WTC11 (cell line): ENCODE measurements around the gene PHACTR2. TPM values are rescaled to one million over a fixed set of nuclear protein-coding genes. Genes with fewer than 3 reads are reported as not detected.

Experiments
- ATAC-seq: fragments of 200-7000 bp; cut with Tn5 transposase; 2 replicates; pipeline ENCODE4 v1.10.0; 2021; ENCODE audit warnings: mild to moderate bottlenecking, moderate library complexity
- CTCF ChIA-PET: fragments of 300-600 bp; sonication (Branson Sonifier 250); formaldehyde crosslinking; loops from one replicate; lab custom pipeline; 2021; ENCODE audit warnings: antibody characterized with exemption; lab: Charles Lee
- POLR2A ChIA-PET: fragments of 350-600 bp; sonication (Branson Sonifier 250); formaldehyde crosslinking; loops from one replicate; lab custom pipeline; 2021; ENCODE audit warnings: antibody characterized with exemption; lab: Charles Lee
- DNase-seq: peaks from one replicate; pipeline ENCODE4 v3.0.0; 2021; ENCODE audit warnings: low spot score
- H3K27ac Mint-ChIP-seq: 2 replicates; pipeline ENCODE4 v1.8.0; 2021; ENCODE audit warnings: mixed read lengths
- H3K27me3 Mint-ChIP-seq: 2 replicates; pipeline ENCODE4 v1.8.0; 2021; ENCODE audit warnings: low read depth, mild to moderate bottlenecking, moderate library complexity, mixed read lengths
- H3K36me3 Mint-ChIP-seq: 2 replicates; pipeline ENCODE4 v1.8.0; 2021; ENCODE audit warnings: mixed read lengths
- H3K4me1 Mint-ChIP-seq: 2 replicates; pipeline ENCODE4 v1.8.0; 2022; ENCODE audit warnings: mixed read lengths
- H3K4me3 Mint-ChIP-seq: 2 replicates; pipeline ENCODE4 v1.8.0; 2021; ENCODE audit warnings: mild to moderate bottlenecking, moderate library complexity, mixed read lengths
- H3K9me3 Mint-ChIP-seq: 2 replicates; pipeline ENCODE4 v1.8.0; 2021; ENCODE audit warnings: mixed read lengths
- CREM ChIP-seq: sonication (generic); formaldehyde crosslinking; IDR thresholded peaks from 2 replicates; pipeline ENCODE4 v1.8.1; 2022; ENCODE audit warnings: mild to moderate bottlenecking, missing genetic modification reagents, moderate library complexity
- ESRRA ChIP-seq: sonication (generic); formaldehyde crosslinking; IDR thresholded peaks from 2 replicates; pipeline ENCODE4 v1.8.1; 2022; ENCODE audit warnings: mild to moderate bottlenecking, missing genetic modification reagents, borderline replicate concordance
- NR3C1 ChIP-seq: sonication (generic); formaldehyde crosslinking; conservative IDR thresholded peaks from 2 replicates; pipeline ENCODE4 v1.8.1; 2023; ENCODE audit warnings: low read depth, mild to moderate bottlenecking, missing genetic modification reagents
- SMAD3 ChIP-seq: sonication (generic); formaldehyde crosslinking; IDR thresholded peaks from 2 replicates; pipeline ENCODE4 v1.8.0; 2022; ENCODE audit warnings: missing genetic modification reagents, mild to moderate bottlenecking, borderline replicate concordance
- SMAD4 ChIP-seq: sonication (generic); formaldehyde crosslinking; IDR thresholded peaks from 2 replicates; pipeline ENCODE4 v1.8.0; 2022; ENCODE audit warnings: mild to moderate bottlenecking, missing genetic modification reagents
- TCF7 ChIP-seq: sonication (generic); formaldehyde crosslinking; IDR thresholded peaks from 2 replicates; pipeline ENCODE4 v1.8.0; 2022; ENCODE audit warnings: mild to moderate bottlenecking, low read depth, missing genetic modification reagents, moderate library complexity
- ZNF138 ChIP-seq: sonication (generic); formaldehyde crosslinking; conservative IDR thresholded peaks from 2 replicates; pipeline ENCODE4 v1.8.1; 2022; ENCODE audit warnings: mild to moderate bottlenecking, moderate library complexity, missing genetic modification reagents
- ZNF219 ChIP-seq: sonication (generic); formaldehyde crosslinking; IDR thresholded peaks from 2 replicates; pipeline ENCODE4 v1.8.0; 2023; ENCODE audit warnings: missing genetic modification reagents, mild to moderate bottlenecking, borderline replicate concordance
- ZNF317 ChIP-seq: sonication (generic); formaldehyde crosslinking; IDR thresholded peaks from 2 replicates; pipeline ENCODE4 v1.8.1; 2023; ENCODE audit warnings: low read depth, mild to moderate bottlenecking, moderate library complexity, missing genetic modification reagents, borderline replicate concordance
- total RNA-seq: library from RNA; stranded (reverse); gene quantifications from 3 replicates; pipeline ENCODE4 v1.2.3, GENCODE V29; 2021
- TF ChIP-seq, protein P1 (sequence below): sonication (generic); formaldehyde crosslinking; IDR thresholded peaks from 2 replicates; pipeline ENCODE4 v1.8.0; 2023; ENCODE audit warnings: missing genetic modification reagents
- TF ChIP-seq, protein P2 (sequence below): sonication (generic); formaldehyde crosslinking; IDR thresholded peaks from 2 replicates; pipeline ENCODE4 v1.8.1; 2023; ENCODE audit warnings: mild to moderate bottlenecking, moderate library complexity, missing genetic modification reagents
- TF ChIP-seq, protein P3 (sequence below): sonication (generic); formaldehyde crosslinking; conservative IDR thresholded peaks from 2 replicates; pipeline ENCODE4 v1.8.1; 2022; ENCODE audit warnings: mild to moderate bottlenecking, missing genetic modification reagents
- TF ChIP-seq, protein P4 (sequence below): sonication (generic); formaldehyde crosslinking; IDR thresholded peaks from 2 replicates; pipeline ENCODE4 v1.8.0; 2022; ENCODE audit warnings: mild to moderate bottlenecking, missing genetic modification reagents
- TF ChIP-seq, protein P5 (sequence below): sonication (generic); formaldehyde crosslinking; IDR thresholded peaks from 2 replicates; pipeline ENCODE4 v1.8.1; 2023; ENCODE audit warnings: mild to moderate bottlenecking, missing genetic modification reagents, borderline replicate concordance
- TF ChIP-seq, protein P6 (sequence below): sonication (generic); formaldehyde crosslinking; IDR thresholded peaks from 2 replicates; pipeline ENCODE4 v1.8.0; 2023; ENCODE audit warnings: mild to moderate bottlenecking, missing genetic modification reagents
- TF ChIP-seq, protein P7 (sequence below): fragments of 250-450 bp; sonication (Bioruptor Pico); IDR thresholded peaks from 2 replicates; pipeline ENCODE4 v1.9.0; 2021; ENCODE audit warnings: mild to moderate bottlenecking
- TF ChIP-seq, protein P8 (sequence below): sonication (generic); formaldehyde crosslinking; IDR thresholded peaks from 2 replicates; pipeline ENCODE4 v1.8.1; 2022; ENCODE audit warnings: mild to moderate bottlenecking, moderate library complexity, missing genetic modification reagents

PHACTR2 gene
- total RNA-seq, 1 experiment from 2014 or later = 90.5 TPM

DNA sequence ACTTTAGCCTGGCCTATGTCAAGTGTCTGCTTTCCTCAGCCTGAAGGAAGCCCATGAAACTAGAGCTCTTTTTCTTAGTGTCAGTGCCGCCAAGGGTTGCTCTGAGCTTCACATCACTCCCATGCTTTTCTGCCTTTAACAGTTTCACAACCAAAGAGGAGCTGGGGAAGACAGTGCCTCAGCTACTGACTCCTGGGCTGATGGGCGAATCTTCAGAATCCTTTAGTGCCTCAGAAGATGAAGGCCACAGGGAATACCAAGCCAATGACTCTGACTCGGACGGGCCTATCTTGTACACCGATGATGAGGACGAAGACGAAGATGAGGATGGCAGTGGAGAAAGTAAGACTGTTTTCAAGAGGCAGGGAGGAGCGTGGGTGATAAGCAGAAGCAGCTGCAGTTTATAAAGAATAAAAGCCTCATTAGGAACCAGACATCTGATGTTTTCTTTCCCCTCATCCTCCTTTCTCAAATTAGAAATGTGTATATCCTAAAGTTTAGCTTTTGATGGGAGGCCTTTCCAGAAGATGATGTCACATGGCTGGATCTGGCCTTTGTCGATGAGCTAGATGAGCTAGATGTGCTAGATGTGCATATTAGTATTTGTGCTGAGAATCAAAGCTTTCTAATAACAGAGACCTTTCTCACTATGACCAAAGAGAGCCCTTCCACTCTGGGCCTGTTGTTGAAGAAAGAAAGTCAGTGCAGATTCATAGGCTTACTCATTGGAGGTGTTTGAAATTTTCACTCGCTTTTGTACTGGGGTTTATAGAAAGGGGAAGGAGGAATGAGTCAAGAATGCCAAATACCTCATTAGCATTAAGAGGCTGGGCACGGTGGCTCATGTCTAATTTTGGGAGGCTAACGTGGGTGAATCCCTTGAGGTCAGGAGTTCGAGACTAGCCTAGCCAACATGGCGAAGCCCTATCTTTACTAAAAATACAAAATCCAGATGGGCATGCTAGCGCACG lies 94.6 kb downstream of the PHACTR2 start:
- Mint-ChIP-seq H3K27me3 (no peaks in the 10 kb centered on the region), H3K4me1 (peaks cover 7% of the 10 kb centered on the region; the same call in 1 of the 2 replicates), H3K36me3 (peaks cover 52% of the 10 kb centered on the region), H3K9me3 (no peaks in the 10 kb centered on the region), H3K4me3 (no peak overlapping the region), H3K27ac (peak overlapping the region; percentile 64; the same call in 1 of the 2 replicates)
- ChIA-PET CTCF (interaction anchor here (0.8 kb wide), 1 partner anchor 197 kb away, joined by 3 read pairs; no protein-coding TSS in a partner anchor), POLR2A (interaction anchor here (0.6 kb wide), 2 partner anchors 60 to 260 kb away, joined by 5 to 7 read pairs; no protein-coding TSS in a partner anchor)
- DNase-seq (no peak), ATAC-seq (no peak)
- no peak for TF ChIP-seq ESRRA (CRISPR knock-in tag)

DNA sequence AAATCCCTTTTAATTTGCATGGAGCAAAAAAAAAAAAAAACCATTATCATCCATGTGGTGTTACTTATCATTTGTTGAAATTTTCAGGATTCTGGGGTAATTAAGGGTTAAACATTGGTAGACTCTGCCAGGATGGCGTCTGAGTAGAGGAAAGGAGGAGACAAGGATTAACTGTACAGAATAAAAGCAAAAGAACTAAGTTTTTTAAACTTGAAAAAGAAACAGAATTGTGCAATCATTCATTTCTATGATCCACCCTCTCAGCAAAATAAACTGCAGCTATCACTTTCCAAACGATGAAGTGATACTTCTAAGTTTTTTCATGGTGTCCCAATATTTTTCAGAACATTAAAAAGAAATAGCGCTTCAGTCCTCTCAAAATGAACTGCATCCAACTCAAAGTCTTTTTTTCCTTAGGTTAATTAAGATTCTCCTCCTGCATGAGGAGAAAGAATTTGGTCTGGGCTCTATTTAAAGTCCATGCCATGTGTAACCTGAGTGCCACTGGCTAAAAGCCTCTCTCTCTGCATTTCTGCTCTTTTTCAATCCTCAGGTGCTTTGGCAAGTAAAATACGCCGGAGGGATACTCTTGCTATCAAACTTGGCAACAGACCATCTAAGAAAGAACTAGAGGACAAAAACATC lies 95.9 kb downstream of the PHACTR2 start:
- no peak for ATAC-seq
- Mint-ChIP-seq H3K27me3 (no peaks in the 10 kb centered on the region), H3K9me3 (no peaks in the 10 kb centered on the region), H3K36me3 (peaks cover 52% of the 10 kb centered on the region), H3K4me3 (no peak overlapping the region), H3K27ac (peak overlapping the region; percentile 58; the same call in 1 of the 2 replicates), H3K4me1 (peaks cover 7% of the 10 kb centered on the region; the same call in 1 of the 2 replicates)
- no peak for DNase-seq
- no peak for TF ChIP-seq SMAD4
- TF ChIP-seq TCF7 (CRISPR knock-in tag) = no peak
- TF ChIP-seq, protein P1, sequence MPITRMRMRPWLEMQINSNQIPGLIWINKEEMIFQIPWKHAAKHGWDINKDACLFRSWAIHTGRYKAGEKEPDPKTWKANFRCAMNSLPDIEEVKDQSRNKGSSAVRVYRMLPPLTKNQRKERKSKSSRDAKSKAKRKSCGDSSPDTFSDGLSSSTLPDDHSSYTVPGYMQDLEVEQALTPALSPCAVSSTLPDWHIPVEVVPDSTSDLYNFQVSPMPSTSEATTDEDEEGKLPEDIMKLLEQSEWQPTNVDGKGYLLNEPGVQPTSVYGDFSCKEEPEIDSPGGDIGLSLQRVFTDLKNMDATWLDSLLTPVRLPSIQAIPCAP (CRISPR knock-in tag) = no peak
- no peak for TF ChIP-seq SMAD3
- TF ChIP-seq, protein P2, sequence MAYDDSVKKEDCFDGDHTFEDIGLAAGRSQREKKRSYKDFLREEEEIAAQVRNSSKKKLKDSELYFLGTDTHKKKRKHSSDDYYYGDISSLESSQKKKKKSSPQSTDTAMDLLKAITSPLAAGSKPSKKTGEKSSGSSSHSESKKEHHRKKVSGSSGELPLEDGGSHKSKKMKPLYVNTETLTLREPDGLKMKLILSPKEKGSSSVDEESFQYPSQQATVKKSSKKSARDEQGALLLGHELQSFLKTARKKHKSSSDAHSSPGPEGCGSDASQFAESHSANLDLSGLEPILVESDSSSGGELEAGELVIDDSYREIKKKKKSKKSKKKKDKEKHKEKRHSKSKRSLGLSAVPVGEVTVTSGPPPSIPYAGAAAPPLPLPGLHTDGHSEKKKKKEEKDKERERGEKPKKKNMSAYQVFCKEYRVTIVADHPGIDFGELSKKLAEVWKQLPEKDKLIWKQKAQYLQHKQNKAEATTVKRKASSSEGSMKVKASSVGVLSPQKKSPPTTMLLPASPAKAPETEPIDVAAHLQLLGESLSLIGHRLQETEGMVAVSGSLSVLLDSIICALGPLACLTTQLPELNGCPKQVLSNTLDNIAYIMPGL (CRISPR knock-in tag) = no peak
- TF ChIP-seq, protein P3, sequence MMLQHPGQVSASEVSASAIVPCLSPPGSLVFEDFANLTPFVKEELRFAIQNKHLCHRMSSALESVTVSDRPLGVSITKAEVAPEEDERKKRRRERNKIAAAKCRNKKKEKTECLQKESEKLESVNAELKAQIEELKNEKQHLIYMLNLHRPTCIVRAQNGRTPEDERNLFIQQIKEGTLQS (CRISPR knock-in tag) = no peak
- no peak for TF ChIP-seq ZNF138 (CRISPR knock-in tag)
- TF ChIP-seq ZNF317 (CRISPR knock-in tag) = no peak
- TF ChIP-seq, protein P4, sequence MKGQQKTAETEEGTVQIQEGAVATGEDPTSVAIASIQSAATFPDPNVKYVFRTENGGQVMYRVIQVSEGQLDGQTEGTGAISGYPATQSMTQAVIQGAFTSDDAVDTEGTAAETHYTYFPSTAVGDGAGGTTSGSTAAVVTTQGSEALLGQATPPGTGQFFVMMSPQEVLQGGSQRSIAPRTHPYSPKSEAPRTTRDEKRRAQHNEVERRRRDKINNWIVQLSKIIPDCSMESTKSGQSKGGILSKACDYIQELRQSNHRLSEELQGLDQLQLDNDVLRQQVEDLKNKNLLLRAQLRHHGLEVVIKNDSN = no peak
- TF ChIP-seq, protein P5, sequence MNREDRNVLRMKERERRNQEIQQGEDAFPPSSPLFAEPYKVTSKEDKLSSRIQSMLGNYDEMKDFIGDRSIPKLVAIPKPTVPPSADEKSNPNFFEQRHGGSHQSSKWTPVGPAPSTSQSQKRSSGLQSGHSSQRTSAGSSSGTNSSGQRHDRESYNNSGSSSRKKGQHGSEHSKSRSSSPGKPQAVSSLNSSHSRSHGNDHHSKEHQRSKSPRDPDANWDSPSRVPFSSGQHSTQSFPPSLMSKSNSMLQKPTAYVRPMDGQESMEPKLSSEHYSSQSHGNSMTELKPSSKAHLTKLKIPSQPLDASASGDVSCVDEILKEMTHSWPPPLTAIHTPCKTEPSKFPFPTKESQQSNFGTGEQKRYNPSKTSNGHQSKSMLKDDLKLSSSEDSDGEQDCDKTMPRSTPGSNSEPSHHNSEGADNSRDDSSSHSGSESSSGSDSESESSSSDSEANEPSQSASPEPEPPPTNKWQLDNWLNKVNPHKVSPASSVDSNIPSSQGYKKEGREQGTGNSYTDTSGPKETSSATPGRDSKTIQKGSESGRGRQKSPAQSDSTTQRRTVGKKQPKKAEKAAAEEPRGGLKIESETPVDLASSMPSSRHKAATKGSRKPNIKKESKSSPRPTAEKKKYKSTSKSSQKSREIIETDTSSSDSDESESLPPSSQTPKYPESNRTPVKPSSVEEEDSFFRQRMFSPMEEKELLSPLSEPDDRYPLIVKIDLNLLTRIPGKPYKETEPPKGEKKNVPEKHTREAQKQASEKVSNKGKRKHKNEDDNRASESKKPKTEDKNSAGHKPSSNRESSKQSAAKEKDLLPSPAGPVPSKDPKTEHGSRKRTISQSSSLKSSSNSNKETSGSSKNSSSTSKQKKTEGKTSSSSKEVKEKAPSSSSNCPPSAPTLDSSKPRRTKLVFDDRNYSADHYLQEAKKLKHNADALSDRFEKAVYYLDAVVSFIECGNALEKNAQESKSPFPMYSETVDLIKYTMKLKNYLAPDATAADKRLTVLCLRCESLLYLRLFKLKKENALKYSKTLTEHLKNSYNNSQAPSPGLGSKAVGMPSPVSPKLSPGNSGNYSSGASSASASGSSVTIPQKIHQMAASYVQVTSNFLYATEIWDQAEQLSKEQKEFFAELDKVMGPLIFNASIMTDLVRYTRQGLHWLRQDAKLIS (CRISPR knock-in tag) = no peak
- no peak for TF ChIP-seq ESRRA (CRISPR knock-in tag)
- no peak for TF ChIP-seq NR3C1 (CRISPR knock-in tag)
- TF ChIP-seq, protein P6, sequence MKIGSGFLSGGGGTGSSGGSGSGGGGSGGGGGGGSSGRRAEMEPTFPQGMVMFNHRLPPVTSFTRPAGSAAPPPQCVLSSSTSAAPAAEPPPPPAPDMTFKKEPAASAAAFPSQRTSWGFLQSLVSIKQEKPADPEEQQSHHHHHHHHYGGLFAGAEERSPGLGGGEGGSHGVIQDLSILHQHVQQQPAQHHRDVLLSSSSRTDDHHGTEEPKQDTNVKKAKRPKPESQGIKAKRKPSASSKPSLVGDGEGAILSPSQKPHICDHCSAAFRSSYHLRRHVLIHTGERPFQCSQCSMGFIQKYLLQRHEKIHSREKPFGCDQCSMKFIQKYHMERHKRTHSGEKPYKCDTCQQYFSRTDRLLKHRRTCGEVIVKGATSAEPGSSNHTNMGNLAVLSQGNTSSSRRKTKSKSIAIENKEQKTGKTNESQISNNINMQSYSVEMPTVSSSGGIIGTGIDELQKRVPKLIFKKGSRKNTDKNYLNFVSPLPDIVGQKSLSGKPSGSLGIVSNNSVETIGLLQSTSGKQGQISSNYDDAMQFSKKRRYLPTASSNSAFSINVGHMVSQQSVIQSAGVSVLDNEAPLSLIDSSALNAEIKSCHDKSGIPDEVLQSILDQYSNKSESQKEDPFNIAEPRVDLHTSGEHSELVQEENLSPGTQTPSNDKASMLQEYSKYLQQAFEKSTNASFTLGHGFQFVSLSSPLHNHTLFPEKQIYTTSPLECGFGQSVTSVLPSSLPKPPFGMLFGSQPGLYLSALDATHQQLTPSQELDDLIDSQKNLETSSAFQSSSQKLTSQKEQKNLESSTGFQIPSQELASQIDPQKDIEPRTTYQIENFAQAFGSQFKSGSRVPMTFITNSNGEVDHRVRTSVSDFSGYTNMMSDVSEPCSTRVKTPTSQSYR (CRISPR knock-in tag) = no peak
- TF ChIP-seq, protein P7, sequence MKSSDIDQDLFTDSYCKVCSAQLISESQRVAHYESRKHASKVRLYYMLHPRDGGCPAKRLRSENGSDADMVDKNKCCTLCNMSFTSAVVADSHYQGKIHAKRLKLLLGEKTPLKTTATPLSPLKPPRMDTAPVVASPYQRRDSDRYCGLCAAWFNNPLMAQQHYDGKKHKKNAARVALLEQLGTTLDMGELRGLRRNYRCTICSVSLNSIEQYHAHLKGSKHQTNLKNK (CRISPR knock-in tag) = no peak
- TF ChIP-seq ZNF219 (CRISPR knock-in tag) = no peak
- no peak for TF ChIP-seq CREM (CRISPR knock-in tag)
- TF ChIP-seq, protein P8, sequence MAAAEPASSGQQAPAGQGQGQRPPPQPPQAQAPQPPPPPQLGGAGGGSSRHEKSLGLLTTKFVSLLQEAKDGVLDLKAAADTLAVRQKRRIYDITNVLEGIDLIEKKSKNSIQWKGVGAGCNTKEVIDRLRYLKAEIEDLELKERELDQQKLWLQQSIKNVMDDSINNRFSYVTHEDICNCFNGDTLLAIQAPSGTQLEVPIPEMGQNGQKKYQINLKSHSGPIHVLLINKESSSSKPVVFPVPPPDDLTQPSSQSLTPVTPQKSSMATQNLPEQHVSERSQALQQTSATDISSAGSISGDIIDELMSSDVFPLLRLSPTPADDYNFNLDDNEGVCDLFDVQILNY (CRISPR knock-in tag) = no peak
- POLR2A ChIA-PET = no interaction called here
- CTCF ChIA-PET = interaction anchor here (1.6 kb wide), 1 partner anchor 198 kb away, joined by 3 read pairs; no protein-coding TSS in a partner anchor
